Amygdala (tissue), 56 donors: Measurements from ENCODE around the gene C3orf22.
A peak's percentile ranks its signal among the peaks of the same experiment; 100 is the strongest.
"Not testable (repeated sequence)": the region's sequence is repeated elsewhere in the genome, so short reads cannot be mapped to it uniquely, and the experiment has no call there.

Source experiments
- DNase-seq, 56 donors: peaks; one replicate each; lab custom pipeline; 2025; lab: John Stamatoyannopoulos, UW

Gene C3orf22, protein sequence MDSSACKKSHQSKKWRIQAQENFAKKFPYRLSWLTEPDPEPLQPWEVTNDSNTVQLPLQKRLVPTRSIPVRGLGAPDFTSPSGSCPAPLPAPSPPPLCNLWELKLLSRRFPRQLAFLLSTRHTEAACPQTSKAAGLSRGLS

DNA sequence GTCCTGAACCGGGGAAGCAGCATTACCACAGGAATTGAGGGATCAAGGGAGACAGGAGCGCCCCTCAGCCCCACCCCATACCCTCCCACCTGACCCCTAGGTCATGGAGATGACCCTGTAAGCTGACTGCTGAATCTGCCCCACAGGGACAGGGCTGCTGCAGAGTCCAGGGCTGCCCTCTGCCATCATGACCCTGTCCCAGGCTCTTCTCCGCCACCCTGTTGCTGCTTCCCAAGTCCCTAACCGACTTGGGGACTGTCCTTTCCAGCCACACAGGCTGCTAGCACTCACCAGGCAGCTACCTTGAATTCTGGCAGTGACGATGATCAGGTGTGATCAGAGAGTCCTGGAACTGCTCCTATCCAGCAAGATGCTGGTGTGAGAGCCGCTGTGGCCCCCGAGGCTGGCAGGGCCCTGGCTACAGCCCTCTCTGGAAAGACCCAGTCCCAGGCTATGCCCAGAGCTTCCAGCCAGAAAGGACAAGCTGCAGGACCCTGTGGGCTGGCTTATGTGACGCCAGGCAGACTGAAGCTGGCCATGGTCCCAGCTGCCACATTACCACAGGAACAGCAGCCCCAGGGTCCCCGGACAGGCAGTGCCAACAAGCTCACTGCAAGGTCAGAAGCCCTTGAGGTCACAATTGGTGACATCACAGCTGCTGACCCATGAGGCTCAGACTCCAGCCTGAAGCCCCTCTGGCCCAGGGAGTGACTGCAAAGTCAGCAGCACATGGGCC lies at the start of gene C3orf22:
Gene C3orf22, minus strand, starts transcription at position 597 of the 736 bp plus-strand sequence. CDS start 5,542 bp downstream, outside the sequence.
- DNase-seq: peak in 1 of 56 donors; percentile 20

DNA sequence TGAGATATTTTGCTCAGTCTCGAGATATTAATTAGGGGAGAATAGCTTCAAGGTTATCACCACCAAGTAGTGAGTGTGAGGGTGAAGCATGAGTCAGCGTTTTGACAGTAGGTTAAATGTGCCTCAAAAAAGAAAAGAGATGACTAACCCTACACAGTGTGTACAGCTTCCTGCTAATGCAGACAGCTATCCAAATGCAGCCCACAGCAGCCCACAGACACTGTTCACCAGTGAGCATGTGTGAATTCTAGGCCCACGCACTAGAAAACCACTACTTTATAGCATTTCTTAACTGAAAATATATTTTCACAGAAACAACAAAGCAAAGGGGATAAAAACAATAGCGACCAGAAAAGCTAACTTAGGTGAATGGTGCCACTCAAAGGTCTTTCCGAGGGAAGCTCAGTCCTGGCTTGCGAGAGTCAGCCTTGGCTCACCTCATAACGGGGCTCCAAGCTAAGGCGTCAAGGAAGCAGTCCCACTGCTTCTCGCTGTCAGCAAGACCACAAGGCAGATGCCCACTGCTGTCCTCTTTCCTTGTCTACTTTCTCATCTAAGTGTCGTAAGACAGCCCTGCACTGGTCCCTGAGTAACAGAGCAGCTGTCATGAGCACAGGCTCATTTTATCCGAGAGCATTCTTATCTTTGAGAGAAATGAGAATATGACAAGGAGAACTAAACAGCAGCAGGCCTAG lies 48.6 kb upstream of the C3orf22 start:
- DNase-seq: peak in 17 of 56 donors; percentile 7 to 62 (median 21)

DNA sequence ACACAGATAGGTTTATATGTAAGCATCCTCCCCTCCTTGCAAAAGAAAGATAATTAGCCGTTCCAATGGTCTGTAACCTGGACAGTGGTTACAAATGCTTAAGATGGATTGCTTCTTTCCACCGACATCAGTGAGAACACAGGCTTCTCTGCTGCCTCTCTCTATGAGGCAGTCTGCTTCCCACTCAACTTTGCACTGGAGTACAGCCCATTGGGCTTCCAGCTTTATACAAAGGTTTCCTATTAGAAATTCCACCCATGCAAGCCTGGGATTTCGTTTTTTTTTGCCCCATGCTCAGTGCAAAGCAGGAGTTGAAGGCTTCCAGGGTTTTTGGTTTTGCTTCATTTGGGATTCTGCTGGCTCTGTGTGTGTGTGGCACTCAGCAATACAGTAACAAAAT lies 47.3 kb upstream of the C3orf22 start:
- DNase-seq: peak in 13 of 56 donors; percentile 4 to 57 (median 25)

DNA sequence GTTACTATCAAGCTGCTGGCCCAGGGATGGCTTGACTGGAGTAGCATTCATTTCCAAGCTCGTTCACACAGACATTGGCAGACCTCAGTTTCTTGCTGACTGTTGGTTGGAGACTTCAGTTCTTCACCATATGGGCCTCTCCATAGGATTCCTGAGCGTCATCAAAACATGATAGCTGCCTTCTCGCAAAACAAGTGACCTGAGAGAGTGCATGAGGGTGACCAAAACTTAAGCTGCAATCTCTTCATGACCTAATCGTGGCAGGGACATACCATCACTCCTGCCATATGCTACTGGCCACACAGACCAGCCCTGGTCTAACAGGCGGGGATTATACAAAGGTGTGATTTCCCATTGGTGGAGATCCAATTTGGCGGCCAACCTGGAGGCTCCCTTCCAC lies 46.0 kb upstream of the C3orf22 start:
- DNase-seq: no peak

DNA sequence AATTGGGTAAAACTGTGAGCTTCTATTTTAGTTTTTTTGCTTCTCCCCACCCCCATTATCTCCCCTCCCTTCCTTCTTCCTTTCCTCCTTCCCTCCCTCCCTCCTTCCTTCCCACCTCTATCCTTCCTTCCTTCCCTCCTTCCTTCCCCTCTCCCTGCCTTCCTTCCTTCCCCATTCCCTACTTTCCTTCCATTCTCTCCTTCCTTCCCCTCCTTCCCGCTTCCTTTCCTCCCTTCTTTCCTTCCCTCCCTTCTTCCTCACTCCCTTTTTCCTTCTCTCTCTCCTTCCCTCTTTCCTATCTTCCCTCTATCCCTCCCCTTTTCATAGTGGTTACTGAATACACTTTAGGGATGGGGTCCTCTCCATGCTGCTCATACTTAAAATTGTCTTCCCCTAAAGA lies 40.4 kb upstream of the C3orf22 start:
- no peak for DNase-seq

DNA sequence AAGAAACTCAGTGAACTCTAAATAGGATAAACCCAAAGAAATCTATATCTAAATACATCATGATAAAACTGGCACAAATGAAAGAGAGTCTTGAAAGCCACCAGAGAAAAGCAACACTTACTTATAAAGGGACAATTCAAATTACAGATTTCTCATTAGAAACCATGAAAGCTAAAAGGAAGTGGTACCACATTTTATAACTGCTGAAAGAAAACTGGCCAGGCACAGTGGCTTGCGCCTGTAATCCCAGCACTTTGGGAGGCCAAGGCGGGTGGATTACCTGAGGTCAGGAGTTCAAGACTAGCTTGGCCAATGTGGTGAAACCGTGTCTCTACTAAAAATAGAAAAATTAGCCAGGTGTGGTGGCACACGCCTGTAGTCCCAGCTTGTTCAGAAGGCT lies 36.7 kb upstream of the C3orf22 start:
- not testable (repeated sequence) for DNase-seq

DNA sequence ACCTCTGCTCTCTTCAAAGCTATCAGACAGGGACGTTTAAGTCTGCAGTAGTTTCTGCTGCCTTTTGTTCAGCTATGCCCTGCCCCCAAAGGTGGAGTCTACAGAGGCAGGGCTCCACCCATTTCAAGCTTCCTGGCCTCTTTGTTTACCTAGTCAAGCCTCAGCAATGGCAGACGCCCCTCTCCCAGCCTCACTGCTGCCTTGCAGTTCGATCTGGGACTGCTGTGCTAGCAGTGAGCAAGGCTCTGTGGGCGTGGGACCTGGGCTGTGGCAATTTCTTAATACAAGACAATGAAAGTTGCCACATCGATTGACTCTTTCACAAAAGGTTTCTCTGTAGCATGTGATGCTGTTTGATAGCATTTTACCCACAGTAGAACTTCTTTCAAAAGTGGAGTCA lies 32.8 kb upstream of the C3orf22 start:
- not testable (repeated sequence) for DNase-seq

DNA sequence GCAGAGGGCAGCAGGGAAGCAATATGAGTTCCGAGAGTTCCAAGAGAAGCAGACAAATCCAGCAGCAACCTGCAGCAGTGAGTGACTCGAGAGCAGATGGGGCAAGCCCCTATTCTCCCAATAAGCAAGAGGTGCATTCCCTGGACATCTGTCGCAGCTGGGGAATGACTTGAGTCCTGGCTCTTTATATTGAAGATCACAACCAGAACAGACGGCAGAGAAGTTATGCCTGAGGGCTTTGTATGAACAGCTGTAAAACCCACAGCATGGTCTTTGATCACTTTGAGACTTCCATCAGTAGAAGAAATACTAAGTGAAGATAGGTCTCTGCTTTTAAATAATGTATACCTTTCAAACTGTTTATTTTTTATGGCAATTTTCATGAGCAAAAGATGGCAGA lies 23.6 kb upstream of the C3orf22 start:
- DNase-seq: no peak

DNA sequence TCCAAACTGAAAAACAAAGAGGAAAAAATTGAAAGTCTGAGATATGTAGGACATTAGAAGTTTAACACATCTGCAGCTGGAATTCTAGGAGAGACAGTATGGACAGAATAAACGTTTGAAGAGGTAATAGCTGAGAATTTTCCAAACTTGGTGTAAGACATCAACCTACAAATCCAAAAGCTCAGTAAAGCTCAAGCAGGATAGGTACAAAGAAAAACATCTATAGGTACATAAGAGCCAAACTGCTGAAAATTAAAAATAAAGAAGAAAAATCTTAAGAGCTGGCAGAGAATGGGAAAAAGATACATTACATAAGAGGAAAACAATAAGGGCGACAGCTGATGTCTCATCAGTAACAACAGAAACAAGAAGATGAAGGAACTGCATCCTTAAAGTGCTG lies 22.8 kb upstream of the C3orf22 start:
- DNase-seq: no peak

DNA sequence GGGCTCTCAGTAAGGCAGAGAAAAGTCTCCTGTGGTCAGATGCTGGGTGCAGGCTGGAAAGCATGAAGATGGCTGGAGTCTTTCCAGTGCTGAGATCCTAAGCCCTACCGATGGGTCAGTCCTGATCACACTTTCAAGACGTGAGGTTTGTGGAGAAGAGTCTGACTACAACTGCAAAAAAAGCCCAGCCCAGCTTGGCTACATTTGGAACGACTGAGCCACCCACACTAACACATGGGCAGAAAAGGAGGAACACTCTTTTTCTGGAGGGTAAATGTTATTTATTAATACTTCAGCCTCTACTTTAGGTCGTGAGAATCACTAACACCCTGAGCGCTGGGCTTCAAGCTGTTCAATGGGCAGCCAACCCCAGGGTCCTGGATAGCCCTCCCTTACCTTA lies 22.0 kb upstream of the C3orf22 start:
- no peak for DNase-seq

DNA sequence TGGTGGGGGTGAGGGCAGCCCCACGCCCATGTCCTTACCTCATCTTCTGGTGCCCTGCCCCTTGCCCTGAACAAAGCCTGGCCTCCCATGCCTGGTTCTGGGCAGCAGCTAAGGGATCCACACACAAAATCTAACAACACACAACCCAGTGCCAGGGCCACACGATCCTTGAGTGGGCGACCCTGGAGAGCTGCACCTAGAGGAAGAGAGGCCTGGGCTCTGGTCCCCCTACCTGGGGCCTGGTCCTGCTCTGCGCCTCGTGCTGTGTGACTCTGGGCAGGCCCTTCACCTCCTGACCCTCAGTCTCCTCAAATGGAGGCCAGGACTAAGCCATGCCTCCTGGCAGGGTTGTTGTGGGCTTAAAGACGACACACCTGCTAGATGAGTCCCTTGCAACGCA lies 20.0 kb upstream of the C3orf22 start:
- no peak for DNase-seq

DNA sequence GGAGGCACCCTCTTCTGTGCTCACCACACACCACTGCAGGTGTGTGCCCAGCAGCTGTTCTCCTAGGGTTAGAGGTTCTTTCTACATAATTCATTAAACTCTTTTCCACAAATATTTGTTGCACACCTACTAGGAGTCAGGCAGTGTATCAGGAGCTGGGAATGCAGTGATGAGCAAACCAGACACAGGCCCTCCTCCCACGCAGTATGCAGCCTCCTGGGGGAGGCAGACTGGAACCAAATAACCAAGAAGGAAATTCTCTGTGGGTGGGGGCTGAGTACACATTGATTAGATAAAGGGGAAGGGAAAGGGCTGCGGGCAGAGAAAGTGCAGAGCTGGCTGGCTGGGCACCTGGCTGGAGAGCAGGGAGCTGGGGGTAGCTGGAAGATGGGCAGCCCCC lies 18.5 kb upstream of the C3orf22 start:
- DNase-seq: no peak

DNA sequence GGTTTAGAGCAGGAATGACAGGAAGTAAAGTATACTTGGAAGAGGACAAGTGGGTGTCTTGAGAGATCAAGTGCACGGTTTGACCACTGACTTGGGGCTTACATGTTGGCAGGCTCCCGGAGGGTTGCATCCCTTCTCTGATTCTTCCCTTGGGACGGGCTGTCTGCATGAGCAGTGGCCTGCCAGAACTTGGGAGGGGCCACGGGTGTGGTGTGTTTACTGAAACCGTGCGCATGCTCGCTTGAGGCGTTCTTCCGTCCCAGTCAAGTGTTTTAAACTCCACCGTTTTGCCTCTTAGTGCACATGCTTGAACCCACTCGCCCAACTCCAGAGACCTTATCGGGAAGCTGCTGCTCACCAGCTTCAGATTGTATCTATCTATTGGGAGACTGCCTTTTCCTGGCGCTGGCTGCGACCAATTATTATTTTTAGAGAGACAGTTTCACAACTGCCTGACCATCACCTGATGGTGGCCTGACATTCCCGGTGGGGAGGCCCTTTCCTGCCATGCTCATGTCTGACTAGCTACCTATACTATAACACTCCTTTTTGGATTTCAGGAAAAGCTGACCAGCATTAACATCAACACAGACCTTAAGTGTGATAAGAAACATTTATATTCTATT lies 14.9 kb upstream of the C3orf22 start:
- no peak for DNase-seq

DNA sequence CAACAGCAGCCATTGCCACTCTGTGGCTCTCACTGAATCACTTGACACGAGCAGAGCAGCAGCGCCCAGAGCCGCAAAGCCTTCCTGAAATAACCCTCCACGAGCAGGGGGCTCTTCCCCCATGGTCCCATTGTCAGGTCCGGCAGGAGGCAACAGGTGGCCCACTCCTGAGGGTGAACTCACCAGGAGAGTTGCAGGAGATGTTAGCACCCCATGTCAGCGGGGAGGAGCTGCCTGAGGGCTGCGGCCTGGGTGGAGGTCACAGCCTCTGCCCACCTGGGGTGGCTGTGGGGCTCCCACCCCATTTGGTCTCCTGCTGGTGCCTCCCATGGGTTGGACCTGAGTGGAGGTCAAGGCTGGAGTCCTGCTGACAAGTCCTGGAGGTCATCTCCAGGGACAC lies 12.3 kb upstream of the C3orf22 start:
- DNase-seq: no peak

DNA sequence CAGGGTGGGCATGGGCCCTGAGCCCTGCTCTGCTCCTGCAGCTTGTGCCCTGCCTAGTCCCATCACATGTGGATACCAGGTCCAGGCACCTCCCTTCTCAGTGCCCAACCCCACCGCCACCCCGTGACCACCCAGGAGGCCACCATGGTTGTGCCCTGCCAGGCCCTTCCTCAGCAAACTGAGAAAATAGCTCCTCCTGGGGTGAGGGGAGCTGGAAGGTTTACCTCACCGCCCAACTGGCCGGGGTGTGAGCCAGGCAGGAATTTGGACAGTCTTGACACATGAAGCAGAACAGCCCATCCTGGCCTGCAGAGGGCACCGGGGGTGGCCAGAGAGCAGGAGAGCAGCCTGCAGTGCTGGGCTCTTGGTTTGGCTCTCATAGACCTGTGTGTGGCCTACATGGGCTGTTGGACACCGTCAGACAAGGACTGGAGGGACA lies 11.4 kb upstream of the C3orf22 start:
- no peak for DNase-seq

DNA sequence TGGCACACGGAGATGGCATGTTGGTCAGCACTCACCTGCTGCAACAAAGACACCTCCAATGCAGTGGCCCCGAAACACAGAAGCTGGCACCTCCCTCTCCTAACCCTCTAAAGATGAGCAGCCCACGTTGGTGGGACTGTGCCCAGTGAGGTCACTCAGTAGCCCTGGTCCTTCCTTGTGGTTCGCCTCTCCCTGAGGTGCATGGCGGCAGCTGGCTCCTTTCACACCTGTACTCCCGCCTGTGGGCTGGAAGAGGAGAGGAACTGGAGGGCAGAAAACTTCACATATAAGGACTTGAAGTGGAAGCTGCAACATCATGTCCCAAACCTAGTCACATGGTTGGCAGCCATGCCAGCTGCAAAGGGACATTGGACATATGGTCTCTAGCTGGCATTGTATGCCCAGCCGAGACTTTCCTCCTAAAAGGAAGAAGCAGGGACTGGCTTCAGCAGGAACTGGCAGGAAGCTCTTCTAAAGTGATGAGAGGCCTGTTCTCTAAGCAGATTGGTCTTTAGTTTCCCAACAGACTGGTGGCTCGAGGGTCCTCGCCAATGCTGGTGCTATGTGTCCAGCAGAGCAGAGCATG lies 10.8 kb upstream of the C3orf22 start:
- no peak for DNase-seq

DNA sequence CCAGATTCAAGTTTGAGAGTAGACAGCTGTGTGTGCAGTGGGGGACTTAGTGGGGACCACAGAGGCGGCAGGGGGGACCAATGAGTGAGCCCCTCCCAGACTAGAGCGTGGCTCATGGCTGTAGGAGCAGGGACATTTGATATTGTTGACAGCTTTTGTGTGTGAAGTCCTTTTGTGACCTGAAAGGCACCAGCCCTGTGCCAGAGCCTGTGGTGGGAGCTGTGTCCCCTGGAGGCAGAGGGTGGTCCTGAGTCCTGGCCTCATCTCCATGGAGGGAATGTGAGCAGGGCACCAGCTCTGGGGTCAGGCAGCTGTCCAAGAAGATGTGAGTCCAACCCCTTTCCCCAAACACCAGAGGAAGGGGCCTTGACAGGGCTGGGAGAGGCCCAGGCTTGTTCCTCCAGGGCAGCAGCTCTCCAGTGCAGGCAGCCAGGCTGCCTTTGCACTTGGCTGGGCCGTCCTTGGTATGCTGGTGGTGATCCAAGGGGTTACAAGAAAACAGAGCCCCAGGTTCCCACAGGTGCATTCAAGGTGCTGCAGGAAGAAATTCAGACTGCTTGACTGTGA lies 10.1 kb upstream of the C3orf22 start:
- DNase-seq: no peak

DNA sequence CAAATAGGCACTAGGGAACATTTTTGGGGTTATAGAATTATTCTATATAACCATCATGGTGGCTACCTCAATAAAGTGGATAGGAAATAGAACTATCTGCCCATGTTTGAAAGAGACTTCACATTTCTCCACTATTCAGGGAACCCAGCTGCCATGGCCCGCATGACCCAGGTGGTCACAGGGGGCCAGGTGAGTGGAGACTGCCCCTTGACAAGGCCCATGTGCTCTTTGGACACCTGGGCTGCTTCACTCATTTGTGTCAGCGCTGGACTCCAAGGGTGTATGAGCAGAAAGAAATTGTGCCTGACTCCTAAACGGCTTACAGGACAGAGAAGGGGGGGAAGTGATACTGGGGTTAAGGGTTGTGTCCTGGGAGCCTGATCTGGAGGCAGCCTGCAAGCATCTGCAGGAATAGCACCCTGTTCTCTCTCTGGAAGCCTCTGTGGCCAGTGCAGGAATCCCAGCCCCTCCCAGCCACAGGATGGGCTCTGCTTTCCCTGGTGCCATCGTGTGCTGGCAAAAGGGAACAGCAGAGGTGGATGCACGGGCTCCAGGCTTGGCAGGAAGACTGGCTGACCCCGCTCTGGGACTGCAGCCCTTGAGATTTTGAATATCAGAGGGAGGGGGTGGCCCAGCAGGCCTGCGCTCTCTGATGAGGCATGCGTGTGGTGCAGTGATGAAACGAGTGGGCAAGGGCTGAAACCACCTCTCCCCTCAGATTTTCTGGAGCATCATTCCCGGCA lies 9.1 kb upstream of the C3orf22 start:
- peak in 3 of 56 donors; percentile 14 to 24 (median 21) for DNase-seq

DNA sequence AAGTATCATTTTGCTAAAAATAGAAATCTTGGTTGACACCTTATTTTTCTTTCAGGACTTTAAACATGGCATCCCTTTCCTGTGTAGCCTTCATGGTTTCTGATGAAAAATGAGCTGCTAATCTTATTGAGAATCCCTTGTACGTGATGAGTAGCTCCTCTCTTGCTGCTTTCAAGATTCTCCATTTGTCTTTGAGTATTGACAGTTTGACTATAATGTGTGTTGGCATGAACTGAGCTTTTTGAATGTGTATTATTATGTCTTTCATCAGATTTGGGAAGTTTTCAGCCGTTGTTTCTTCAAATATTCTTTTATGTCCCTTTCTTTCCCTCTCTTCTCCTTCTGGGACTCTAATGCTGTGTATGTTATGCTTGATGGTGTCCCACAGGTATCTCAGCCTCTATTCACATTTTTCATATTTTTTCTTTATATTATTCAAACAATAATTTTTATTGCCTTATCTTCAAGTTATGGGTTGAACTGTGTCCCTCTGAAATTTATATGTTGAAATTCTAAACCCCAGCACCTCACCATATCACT lies 4.1 kb upstream of the C3orf22 start:
- no peak for DNase-seq

DNA sequence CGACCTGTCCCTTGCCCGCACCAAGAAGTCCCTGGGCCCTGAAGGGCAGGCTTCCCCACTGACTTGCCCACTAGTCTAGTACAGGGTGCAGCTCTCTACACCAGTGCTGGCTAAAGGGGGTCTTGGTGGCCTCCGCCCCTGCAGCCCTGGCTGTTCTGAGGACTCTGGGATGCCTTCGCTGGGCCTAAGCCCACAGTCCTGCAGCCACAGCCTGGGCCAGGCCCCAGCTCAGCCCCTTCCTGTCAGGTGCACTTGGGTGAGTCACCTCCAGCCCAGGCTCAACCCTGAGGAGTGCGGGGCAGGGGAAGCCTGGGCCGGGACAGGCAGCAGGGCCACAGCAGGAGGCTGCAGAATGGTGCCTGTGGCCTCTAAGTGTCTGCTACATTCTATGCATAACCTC lies 971 bp downstream of the C3orf22 start:
- no peak for DNase-seq
